Measurements from ENCODE around the gene TULP1.

TULP1 gene

DNA sequence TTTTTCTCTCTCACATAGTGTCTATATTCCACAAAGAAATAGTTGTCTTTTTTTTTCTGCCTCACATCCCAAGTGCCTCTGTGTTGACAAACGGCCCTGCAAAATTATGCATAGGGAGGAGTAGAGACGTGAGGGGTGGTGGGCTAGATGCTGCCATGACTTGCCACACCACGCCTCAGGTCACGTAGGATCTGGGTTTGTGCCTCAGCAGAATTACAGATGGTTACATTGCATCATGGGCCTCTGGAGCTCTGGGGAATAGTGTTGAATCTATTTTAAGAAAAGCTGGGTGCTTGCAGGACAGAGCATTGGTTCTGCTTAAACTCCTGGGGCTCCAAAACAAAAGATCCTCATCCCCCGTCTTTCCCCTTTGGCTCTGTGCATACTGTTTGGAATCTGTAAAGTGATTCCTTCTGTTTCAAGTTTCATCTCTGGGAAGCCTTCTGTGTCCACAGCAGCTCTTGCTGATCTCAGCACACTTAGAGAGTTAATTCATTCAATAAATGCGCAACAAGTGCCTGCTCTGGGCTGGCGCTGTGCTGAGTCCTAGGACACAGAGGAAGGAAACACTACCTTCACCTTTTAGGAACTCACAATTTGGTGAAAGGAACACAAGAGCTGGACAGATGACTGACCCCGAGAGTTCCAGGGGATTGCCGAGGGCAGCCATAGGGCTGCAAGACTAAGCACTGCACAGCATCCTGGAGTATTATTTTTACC, 58.1 kb downstream of the TULP1 start:
- DNase-seq, result no peak

DNA sequence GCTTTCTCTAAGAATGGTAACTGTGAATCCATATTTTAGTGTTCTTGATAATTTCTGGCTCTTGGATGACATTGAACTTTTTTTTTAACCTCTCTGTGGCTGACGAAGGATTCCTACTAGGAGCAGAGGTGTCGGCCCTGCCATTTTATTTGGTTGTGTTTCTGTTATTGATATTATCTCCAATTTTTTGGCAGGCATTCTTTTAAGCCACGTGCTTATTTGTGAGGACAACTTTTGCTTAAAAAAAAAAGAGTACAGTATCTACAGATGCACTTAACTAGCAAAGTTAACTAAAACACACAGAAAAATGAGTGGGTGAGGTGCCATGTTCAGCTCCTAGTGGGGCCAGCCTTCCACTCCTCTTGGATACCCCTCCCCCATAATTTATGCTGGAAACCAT, 59.5 kb downstream of the TULP1 start:
- DNase-seq, result no peak

- DNase-seq, result peak; percentile 53 to 89 (median 80)
Observed at GRCh38 chr6:35452183-35453090, 60.3 kb downstream of the TULP1 start, which contains the start of gene FANCE. TSS of gene FANCE (plus strand) at chr6:35452338. CDS start at chr6:35452546, 208 bp downstream.

GRCh38 chr6:35451354-35452182, 61.1 kb downstream of the TULP1 start:
- peak in 1 of 6 experiments; percentile 5 for DNase-seq

DNA sequence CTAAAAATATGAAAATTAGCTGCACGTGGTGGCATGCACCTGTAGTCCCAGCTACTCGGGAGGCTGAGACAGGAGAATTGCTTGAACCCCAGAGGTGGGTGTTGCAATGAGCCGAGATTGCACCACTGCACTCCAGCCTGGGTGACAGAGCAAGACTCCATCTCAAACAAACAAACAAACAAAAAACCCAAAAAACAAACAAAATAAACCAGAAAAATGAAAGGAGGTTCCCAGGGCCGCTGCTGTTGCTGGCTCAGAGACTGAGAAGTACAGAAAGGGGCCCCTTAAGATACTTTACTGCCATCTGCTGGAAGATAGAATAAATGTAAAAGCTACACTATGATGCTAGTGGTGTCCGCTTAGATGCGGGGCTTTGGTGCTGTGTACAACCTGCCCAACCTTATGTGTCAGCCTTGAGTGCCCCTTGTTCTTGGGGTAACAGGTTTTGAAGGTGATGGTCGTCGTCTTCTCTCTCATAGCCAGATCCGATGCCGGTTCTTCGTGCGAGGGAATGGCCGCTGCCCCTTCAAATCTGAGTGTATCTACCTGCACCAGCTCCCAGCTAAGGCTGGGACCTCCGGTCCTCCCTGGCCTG, 63.3 kb downstream of the TULP1 start:
- DNase-seq, result peak in 5 of 6 experiments; percentile 6 to 79 (median 56)

DNA sequence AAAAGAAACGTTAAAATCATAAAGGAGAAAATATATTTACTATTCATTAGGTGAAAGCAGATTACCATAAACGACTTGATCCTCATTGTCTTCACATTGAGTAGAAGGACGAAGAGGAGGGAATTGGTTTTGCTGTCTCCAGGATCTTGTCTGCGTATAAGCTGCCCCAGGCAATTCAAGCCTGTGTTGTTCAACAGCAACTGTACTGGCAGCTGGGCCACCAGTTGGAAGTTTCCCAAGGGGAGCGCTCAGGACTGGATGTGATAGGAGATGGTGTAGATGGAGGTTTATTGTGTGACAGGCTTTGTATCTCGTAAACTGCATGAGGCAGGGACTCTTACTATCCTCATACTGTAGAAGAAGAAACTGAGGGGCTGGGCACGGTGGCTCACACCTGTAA, 64.5 kb downstream of the TULP1 start:
- DNase-seq, result no peak
